ENCODE results near the gene BEST4.

GRCh38 chr1:44807364-44808062 is 19.5 kb upstream of the BEST4 start:
- TF ChIP-seq CTCF (IDR thresholded peaks at IDR 0.05) (no peak), EZH2 (IDR thresholded peaks at IDR 0.05; ENCODE audit: borderline replicate concordance, insufficient read depth, low read depth, low read length, poor library complexity, severe bottlenecking) (no peak)
